Progenitor cell of endocrine pancreas (in vitro differentiated cells): ENCODE data around the gene MT1A. TPM values are rescaled to one million over a fixed set of nuclear protein-coding genes. Genes with fewer than 3 reads are reported as not detected.
A peak's percentile ranks its signal among the peaks of the same experiment; 100 is the strongest.

Experiments
- DNase-seq: peaks from one replicate; pipeline ENCODE4 v3.0.0; 2021; ENCODE audit warnings: low spot score; ENCODE audit not compliant: unreplicated experiment
- H3K27ac Mint-ChIP-seq: 2 replicates; pipeline ENCODE4 v1.8.0; 2021; ENCODE audit warnings: mild to moderate bottlenecking, moderate library complexity, mixed read lengths
- H3K27me3 Mint-ChIP-seq: 2 replicates; pipeline ENCODE4 v1.8.0; 2021; ENCODE audit warnings: mixed read lengths
- H3K36me3 Mint-ChIP-seq: 2 replicates; pipeline ENCODE4 v1.8.0; 2022; ENCODE audit warnings: mixed read lengths; ENCODE audit not compliant: insufficient read depth
- H3K4me1 Mint-ChIP-seq: 2 replicates; pipeline ENCODE4 v1.8.0; 2021; ENCODE audit warnings: low read depth, mixed read lengths
- H3K4me3 Mint-ChIP-seq: 2 replicates; pipeline ENCODE4 v1.8.0; 2021; ENCODE audit warnings: low read depth, mild to moderate bottlenecking, moderate library complexity, mixed read lengths
- H3K9me3 Mint-ChIP-seq: 2 replicates; pipeline ENCODE4 v1.8.0; 2021; ENCODE audit warnings: low read depth, mixed read lengths
- total RNA-seq: library from RNA; stranded (reverse); gene quantifications from 2 replicates; pipeline ENCODE4 v1.2.1, GENCODE V29; 2021
- TF ChIP-seq, protein P1 (sequence below): fragments of 200-600 bp; sonication (generic); IDR thresholded peaks from one replicate; pipeline ENCODE4 v1.5.0; 2021; ENCODE audit warnings: antibody characterized with exemption, mild to moderate bottlenecking; ENCODE audit not compliant: unreplicated experiment

Gene MT1A
- total RNA-seq, 1 donor from 2014 or later: not detected

DNA sequence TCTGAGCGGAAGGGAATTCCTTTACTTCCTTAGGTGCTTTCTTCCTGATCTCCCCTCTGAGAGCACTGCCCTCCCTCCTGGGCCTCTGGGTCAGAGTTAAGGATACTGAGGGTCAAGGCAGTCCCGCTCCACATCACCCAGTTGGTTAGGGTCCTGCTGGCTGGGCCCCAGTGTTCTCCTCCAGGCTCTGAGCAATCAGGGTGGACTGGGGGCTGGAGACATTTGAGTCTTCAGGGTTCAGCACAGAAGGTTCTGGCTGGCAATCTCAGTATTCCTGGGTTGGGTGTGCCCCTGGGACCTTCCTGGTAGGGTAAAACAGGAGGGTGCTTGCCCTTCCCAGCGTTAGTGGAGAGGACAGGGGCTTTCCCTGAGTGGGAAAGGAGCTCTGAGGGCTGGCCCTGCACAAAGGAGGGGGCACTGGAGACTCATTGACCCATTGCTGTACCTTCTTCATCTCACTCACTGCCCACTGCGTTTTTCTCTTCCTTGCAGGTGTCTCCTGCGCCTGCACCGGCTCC lies 5.6 kb upstream of the MT1A start:
- TF ChIP-seq, protein P1, sequence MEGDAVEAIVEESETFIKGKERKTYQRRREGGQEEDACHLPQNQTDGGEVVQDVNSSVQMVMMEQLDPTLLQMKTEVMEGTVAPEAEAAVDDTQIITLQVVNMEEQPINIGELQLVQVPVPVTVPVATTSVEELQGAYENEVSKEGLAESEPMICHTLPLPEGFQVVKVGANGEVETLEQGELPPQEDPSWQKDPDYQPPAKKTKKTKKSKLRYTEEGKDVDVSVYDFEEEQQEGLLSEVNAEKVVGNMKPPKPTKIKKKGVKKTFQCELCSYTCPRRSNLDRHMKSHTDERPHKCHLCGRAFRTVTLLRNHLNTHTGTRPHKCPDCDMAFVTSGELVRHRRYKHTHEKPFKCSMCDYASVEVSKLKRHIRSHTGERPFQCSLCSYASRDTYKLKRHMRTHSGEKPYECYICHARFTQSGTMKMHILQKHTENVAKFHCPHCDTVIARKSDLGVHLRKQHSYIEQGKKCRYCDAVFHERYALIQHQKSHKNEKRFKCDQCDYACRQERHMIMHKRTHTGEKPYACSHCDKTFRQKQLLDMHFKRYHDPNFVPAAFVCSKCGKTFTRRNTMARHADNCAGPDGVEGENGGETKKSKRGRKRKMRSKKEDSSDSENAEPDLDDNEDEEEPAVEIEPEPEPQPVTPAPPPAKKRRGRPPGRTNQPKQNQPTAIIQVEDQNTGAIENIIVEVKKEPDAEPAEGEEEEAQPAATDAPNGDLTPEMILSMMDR: no peak
- H3K4me1 Mint-ChIP-seq: peaks cover 6% of the 10 kb centered on the region
- no peaks in the 10 kb centered on the region for H3K9me3 Mint-ChIP-seq
- H3K36me3 Mint-ChIP-seq: no peaks in the 10 kb centered on the region
- peaks cover 93% of the 10 kb centered on the region for H3K27me3 Mint-ChIP-seq
- H3K4me3 Mint-ChIP-seq: peak overlapping the region; percentile 11
- no peak overlapping the region for H3K27ac Mint-ChIP-seq
- DNase-seq: no peak

DNA sequence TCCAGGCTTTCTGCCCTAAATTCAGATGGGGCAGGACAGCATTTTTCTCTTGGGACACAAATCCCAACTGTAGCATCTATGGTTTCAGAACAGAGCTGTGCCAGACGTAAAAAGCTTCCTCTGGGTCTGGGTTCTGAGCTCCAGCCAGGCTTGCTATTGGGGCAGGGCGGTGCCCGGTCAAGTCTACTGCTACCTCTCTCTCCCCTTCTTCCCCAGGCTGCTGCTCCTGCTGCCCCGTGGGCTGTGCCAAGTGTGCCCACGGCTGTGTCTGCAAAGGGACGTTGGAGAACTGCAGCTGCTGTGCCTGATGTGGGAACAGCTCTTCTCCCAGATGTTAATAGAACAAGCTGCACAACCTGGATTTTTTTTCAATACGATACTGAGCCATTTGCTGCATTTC lies 4.9 kb upstream of the MT1A start:
- Mint-ChIP-seq H3K4me1 (peaks cover 6% of the 10 kb centered on the region), H3K4me3 (no peak overlapping the region), H3K27ac (no peak overlapping the region), H3K36me3 (no peaks in the 10 kb centered on the region), H3K9me3 (no peaks in the 10 kb centered on the region), H3K27me3 (peaks cover 93% of the 10 kb centered on the region)
- DNase-seq: no peak
- TF ChIP-seq, protein P1: no peak

DNA sequence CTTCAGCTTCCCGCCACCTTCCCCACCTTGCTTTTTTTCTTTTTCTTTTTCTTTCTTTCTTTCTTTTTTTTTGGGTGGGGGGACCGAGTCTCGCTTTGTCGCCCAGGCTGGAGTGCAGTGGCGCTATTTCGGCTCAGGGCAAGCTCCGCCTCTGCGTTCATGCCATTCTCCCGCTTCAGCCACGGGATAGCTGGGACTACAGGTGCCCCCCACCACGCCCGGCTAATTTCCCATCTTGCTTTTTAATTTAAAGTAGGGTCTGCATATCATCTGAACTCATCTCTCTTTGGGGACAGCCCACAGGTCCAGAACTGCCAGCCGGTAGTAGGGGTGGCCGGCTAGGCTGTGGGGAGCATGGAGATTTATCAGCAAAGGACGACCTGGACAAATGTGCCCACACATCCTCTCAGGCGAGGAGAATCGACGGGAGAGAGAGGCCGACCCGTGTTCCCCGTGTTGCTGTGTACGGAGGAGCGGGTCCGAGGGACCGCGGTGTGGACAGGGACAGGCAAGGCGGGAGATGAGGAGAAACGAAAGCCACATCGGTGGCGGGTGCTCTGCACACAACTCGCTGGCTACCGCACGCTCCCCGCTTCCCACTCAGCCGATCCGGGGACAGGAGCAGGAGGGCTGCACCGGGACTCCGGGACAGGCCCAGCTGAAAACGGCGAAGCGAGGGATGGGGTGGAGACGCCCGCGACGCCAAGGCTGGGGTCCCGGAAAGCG lies 3.6 kb upstream of the MT1A start:
- H3K4me3 Mint-ChIP-seq: no peak overlapping the region
- no peak for DNase-seq
- H3K4me1 Mint-ChIP-seq: peaks cover 6% of the 10 kb centered on the region
- no peak overlapping the region for H3K27ac Mint-ChIP-seq
- H3K9me3 Mint-ChIP-seq: no peaks in the 10 kb centered on the region
- TF ChIP-seq, protein P1: no peak
- H3K27me3 Mint-ChIP-seq: peaks cover 93% of the 10 kb centered on the region
- no peaks in the 10 kb centered on the region for H3K36me3 Mint-ChIP-seq

DNA sequence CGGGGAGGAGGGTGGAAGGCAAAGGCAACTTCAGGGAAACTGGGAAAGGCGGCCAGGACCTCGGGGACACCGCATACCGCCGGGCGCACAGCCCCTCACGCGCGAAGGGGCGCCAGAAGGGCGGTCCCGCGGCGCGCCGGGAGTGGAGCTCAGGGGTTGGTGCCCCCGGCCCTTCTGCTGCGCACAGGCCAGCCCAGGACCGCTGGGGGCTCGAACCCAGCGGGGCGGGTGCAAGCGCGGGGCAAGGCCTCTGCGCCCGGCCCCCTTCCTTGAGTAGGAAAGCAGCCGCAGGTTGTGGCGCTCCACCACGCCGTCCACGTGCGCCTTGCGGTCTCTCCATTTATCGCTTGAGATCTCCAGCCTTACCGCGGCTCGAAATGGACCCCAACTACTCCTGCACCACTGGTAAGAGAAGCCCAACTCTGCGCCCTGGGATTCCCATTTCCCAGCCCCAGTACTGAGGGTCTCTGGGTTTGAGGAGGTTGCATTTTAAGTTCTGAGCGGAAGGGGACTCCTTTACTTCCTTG lies 3.0 kb upstream of the MT1A start:
- Mint-ChIP-seq H3K4me3 (no peak overlapping the region), H3K9me3 (no peaks in the 10 kb centered on the region), H3K27me3 (peaks cover 93% of the 10 kb centered on the region), H3K27ac (no peak overlapping the region), H3K36me3 (no peaks in the 10 kb centered on the region), H3K4me1 (peaks cover 6% of the 10 kb centered on the region)
- TF ChIP-seq, protein P1: no peak
- no peak for DNase-seq

DNA sequence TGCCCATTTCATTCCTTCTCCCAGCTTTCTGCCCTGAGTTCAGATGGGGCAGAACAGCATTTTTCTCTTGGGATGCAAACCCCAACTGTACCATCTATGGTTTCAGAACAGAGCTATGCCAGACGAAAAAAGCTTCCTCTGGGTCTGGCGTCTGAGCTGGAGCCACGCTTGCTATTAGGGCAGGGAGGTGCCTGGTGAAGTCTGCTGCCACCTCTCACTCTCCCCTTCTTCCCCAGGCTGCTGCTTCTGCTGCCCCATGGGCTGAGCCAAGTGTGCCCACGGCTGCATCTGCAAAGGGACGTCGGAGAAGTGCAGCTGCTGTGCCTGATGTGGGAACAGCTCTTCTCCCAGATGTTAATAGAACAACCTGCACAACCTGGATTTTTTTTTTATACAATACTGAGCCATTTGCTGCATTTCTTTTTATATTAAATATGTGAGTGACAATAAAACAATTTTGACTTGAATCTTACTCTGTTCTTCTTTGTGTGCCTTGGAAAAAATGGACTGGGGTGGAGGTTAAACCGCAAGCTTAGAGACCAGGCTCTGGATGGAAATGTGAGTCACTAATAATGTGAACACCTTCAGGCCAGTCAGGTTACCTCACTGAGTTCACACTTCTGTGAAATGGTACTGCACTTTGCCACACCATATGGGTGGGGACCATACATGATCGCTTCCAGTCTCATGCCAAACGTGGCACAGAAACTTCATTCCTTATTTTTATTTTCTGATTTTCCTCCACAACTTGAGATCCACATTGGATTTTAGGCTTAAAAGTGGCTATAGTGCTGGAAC lies 1.7 kb upstream of the MT1A start:
- no peak overlapping the region for H3K27ac Mint-ChIP-seq

More for the DNA sequence above, 1.7 kb upstream of the MT1A start:
- TF ChIP-seq, protein P1: no peak
- Mint-ChIP-seq H3K9me3 (no peaks in the 10 kb centered on the region), H3K27me3 (peaks cover 93% of the 10 kb centered on the region), H3K4me1 (peaks cover 4% of the 10 kb centered on the region), H3K4me3 (no peak overlapping the region), H3K36me3 (no peaks in the 10 kb centered on the region)
- DNase-seq: no peak
